Measurements from ENCODE around the gene KRTAP5-2. TPM values are rescaled to one million over a fixed set of nuclear protein-coding genes. Genes with fewer than 3 reads are reported as not detected.

KRTAP5-2 gene
- total and polyA plus RNA-seq, 2 of the 4 experiments (the other 2 are of a cell fraction): not detected

- ATAC-seq (ENCODE audit: low read depth) (no peak), DNase-seq (no peak)
- H3K14ac ChIP-seq (replicated peaks; ENCODE audit: low read depth, low read length): peak overlapping the region; percentile 80; the same call in 1 of the 2 replicates
- no peak overlapping the region; the same call in 1 of the 2 replicates for H3K23ac ChIP-seq (ENCODE audit: low read depth, low read length)
- in situ Hi-C loops (cut with MboI; ENCODE audit: low sequenced_read_pairs): no loop called here
- peak overlapping the region; percentile 61; the same call in 1 of the 2 replicates for H3K27ac ChIP-seq (ENCODE audit: insufficient read depth, low read length)
- BruUV-seq (replicated peaks): no TSS peak
- H3K4me3 ChIP-seq (ENCODE audit: insufficient read depth, low read depth, low read length): no peak overlapping the region
- peak overlapping the region; percentile 94 for H3K4ac ChIP-seq (ENCODE audit: low read depth, low read length)
- ChIA-PET CTCF (interaction anchor here (2.2 kb wide), 1 partner anchor 18 kb away, joined by 7 read pairs; no protein-coding TSS in a partner anchor), POLR2A (ENCODE audit: unreplicated experiment) (no interaction called here)
- no peaks in the 10 kb centered on the region for H3K9me3 ChIP-seq (ENCODE audit: control insufficient read depth, insufficient read depth, low read length)
- H2BK5ac ChIP-seq (ENCODE audit: low read depth, low read length, poor library complexity, severe bottlenecking): peak overlapping the region; percentile 53
- peak overlapping the region; percentile 78; the same call in 1 of the 2 replicates for H2BK120ac ChIP-seq (ENCODE audit: low read depth, low read length)
- peaks cover 14% of the 10 kb centered on the region for H3K9me1 ChIP-seq (ENCODE audit: insufficient read depth, low read length)
- H3K79me1 ChIP-seq (ENCODE audit: low read depth in 1 of 2, low read length in 2 of 2): peaks cover 0 to 16% of the 10 kb centered on the region in 2 experiments; a peak in 1 of 4 replicates
- H3K27me3 ChIP-seq (ENCODE audit: control insufficient read depth, insufficient read depth, low read length): no peaks in the 10 kb centered on the region; the same call in 1 of the 2 replicates
- dilution Hi-C loops (cut with HindIII; ENCODE audit: low sequenced_read_pairs, unreplicated experiment): no loop called here
- 0 out of 2 replicates have a peak overlapping the region, but pooled peaks have one; percentile 5 for H3K9ac ChIP-seq (ENCODE audit: low read depth, low read length)
- H4K91ac ChIP-seq (ENCODE audit: insufficient read depth, low read depth, low read length): peak overlapping the region; percentile 59
- peak overlapping the region; percentile 22; the same call in 1 of the 2 replicates for H3K18ac ChIP-seq (ENCODE audit: low read depth, low read length)
- intact Hi-C loops (cut with micrococcal nuclease): no loop called here
- peak overlapping the region; percentile 71 for H2AFZ ChIP-seq (replicated peaks; ENCODE audit: low read length, poor library complexity)
- peak overlapping the region; percentile 34; the same call in 1 of the 2 replicates for H4K5ac ChIP-seq (ENCODE audit: low read depth, low read length)
- peak overlapping the region; percentile 94; the same call in 2 of the 3 replicates for H2BK15ac ChIP-seq (ENCODE audit: low read depth, low read length)
- H2BK20ac ChIP-seq (ENCODE audit: low read depth, low read length): no peak overlapping the region
- H3K36me3 ChIP-seq (ENCODE audit: control insufficient read depth, insufficient read depth, low read length): peaks cover 9% of the 10 kb centered on the region; the same call in 1 of the 2 replicates
- peak overlapping the region; percentile 78 for H2AK9ac ChIP-seq (replicated peaks; ENCODE audit: low read depth, low read length, poor library complexity)
- no peak overlapping the region for H3K56ac ChIP-seq (ENCODE audit: extremely low read depth, insufficient read depth, low read length)
- H4K8ac ChIP-seq (ENCODE audit: low read depth in 2 of 2, low read length in 2 of 2): peak overlapping the region; percentile 70 to 77; a peak in 3 of 4 replicates
- peaks cover 11% of the 10 kb centered on the region for H4K20me1 ChIP-seq (ENCODE audit: insufficient read depth, low read length)
- peaks cover 20% of the 10 kb centered on the region for H3K4me1 ChIP-seq (ENCODE audit: control insufficient read depth, insufficient read depth, low read length)
- peak overlapping the region; percentile 95 for H2AK5ac ChIP-seq (ENCODE audit: low read depth, low read length)
- WGBS, 2 experiments (ENCODE audit: extremely low coverage in 2 of 2, insufficient read length in 1 of 2): 85% methylated on average over 39 of the region's 74 CpGs; no CpG with 5 or more reads in 1 of the 2 experiments
- no peak overlapping the region for H3K4me2 ChIP-seq (ENCODE audit: low read depth, low read length)
- TF ChIP-seq RFX5 (IDR thresholded peaks at IDR 0.05; ENCODE audit: low read depth, low read length) (no peak), SMC3 (IDR thresholded peaks at IDR 0.05; ENCODE audit: low read depth, low read length) (no peak), POLR2A (IDR thresholded peaks at IDR 0.05; ENCODE audit: low read depth, low read length) (no peak), MAFK (IDR thresholded peaks at IDR 0.05; ENCODE audit: low read depth, low read length) (no peak), RCOR1 (IDR thresholded peaks at IDR 0.05; ENCODE audit: insufficient replicate concordance, low read length) (no peak), USF2 (IDR thresholded peaks at IDR 0.05; ENCODE audit: low read depth, low read length) (no peak), MAZ (IDR thresholded peaks at IDR 0.05; ENCODE audit: borderline replicate concordance, low read depth, low read length) (no peak), CHD1 (IDR thresholded peaks at IDR 0.05; ENCODE audit: low read depth, low read length) (no peak), NFE2L2 (IDR thresholded peaks at IDR 0.05; ENCODE audit: low read depth, low read length) (no peak), BHLHE40 (IDR thresholded peaks at IDR 0.05; ENCODE audit: low read depth, low read length) (no peak), CTCF (conservative IDR thresholded peaks at IDR 0.05; ENCODE audit: low read depth, low read length) (no peak), CEBPB (IDR thresholded peaks at IDR 0.05; ENCODE audit: low read depth, low read length) (no peak)
- TF ChIP-seq, protein P1, sequence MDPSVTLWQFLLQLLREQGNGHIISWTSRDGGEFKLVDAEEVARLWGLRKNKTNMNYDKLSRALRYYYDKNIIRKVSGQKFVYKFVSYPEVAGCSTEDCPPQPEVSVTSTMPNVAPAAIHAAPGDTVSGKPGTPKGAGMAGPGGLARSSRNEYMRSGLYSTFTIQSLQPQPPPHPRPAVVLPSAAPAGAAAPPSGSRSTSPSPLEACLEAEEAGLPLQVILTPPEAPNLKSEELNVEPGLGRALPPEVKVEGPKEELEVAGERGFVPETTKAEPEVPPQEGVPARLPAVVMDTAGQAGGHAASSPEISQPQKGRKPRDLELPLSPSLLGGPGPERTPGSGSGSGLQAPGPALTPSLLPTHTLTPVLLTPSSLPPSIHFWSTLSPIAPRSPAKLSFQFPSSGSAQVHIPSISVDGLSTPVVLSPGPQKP (IDR thresholded peaks at IDR 0.05; ENCODE audit: borderline replicate concordance, low read depth, low read length): no peak
These were observed 40.8 kb downstream of the KRTAP5-2 start for GRCh38 chr11:1557051-1557884.
